ENCODE data around the gene NONO.
A peak's percentile ranks its signal among the peaks of the same experiment; 100 is the strongest.
"Not testable (repeated sequence)": the region's sequence is repeated elsewhere in the genome, so short reads cannot be mapped to it uniquely, and the experiment has no call there.

Gene NONO, protein sequence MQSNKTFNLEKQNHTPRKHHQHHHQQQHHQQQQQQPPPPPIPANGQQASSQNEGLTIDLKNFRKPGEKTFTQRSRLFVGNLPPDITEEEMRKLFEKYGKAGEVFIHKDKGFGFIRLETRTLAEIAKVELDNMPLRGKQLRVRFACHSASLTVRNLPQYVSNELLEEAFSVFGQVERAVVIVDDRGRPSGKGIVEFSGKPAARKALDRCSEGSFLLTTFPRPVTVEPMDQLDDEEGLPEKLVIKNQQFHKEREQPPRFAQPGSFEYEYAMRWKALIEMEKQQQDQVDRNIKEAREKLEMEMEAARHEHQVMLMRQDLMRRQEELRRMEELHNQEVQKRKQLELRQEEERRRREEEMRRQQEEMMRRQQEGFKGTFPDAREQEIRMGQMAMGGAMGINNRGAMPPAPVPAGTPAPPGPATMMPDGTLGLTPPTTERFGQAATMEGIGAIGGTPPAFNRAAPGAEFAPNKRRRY

DNA sequence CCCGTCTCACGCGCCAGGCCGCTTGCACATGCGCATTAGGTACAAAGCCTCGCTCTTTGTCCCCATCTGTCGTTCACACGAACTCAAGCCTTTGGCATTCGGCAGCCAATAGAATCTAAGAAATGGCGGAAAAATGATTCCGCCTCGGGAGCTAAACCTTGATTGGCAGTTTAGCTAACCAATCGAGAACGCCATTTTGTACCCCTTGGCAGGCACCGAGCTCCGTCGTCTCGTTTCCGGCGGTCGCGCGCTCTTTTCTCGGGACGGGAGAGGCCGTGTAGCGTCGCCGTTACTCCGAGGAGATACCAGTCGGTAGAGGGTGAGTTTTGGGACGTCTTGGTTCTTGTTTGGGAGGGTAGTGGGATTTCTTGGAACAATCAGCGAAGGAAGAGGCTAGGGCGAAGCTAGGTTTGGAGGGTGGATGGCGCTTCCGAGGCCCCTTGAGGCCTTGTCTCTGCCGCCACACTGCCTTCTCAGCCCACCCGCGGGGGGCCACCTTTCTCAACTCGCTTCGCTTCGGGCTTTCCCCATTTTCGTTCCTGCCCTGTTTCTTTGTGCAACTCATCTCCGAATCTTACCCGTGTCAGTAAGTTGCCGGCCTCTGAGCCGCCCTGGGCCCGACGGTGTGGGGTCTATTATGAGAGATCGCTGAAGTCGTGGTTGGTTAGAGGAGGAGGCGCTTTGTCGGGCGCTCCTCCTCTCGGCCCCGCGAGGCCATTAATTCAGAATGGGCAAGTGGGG is at the start of gene NONO:
NONO (plus strand) TSS at position 233 of the 741 bp plus-strand sequence. CDS start 7,003 bp downstream, outside the sequence.
- DNase-seq = peak; percentile 15 to 92 (median 74)

DNA sequence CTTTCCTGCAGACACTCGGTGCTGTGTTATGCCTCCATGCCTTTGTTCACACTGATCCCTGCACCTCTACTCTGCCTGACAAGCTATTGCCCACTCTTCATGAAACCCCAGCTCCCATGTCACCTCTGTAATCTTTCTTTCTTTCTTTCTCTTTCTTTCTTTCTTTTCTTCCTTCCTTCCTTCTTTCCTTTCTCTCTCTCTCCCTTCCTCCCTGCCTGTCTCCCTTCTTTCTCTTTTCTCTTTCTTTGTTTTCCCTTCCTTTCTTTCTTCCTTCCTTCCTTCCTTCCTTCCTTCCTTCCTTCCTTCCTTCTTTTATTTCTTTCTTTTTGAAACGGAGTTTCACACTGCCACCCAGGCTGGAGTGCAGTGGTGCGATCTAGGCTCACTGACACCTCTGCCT is 48.0 kb upstream of the NONO start:
- no peak for DNase-seq

DNA sequence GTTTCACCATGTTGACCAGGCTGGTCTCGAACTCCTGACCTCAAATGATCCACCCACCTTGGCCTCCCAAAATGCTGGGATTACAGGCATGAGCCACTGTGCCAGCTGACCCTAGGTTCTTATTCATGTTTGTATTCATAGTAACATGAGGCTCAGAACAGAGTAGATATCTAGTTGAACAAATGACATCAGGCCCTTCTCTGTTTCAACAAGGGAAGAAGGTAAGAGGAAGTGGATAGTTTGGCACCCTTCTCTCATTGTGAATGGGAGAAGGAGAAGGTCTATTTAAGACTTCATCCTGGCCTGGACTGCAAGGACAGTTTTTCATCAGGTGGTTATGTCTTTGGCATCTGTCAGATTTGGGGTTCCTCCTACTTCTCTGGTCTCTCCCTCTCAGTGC is 46.6 kb upstream of the NONO start:
- no peak for DNase-seq

DNA sequence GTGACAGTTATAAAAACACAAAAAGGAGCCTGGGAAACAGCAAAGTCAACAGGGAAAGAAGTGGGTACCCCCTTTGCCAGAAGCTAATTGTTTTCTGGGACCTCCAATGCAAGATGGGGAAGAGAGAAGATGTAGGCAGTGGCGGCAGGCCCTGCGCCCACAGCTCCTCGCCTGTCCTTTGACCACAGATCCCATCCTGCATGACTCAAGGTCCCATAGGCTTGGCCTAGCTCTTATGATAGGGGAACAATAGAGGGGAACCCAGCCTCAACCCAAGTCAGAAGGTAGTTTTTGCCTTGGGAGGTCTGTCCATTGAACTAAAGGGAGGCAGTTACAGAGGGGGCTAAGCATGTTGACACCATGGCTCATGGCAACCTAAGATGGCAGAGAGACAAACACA is 43.7 kb upstream of the NONO start:
- DNase-seq = no peak

DNA sequence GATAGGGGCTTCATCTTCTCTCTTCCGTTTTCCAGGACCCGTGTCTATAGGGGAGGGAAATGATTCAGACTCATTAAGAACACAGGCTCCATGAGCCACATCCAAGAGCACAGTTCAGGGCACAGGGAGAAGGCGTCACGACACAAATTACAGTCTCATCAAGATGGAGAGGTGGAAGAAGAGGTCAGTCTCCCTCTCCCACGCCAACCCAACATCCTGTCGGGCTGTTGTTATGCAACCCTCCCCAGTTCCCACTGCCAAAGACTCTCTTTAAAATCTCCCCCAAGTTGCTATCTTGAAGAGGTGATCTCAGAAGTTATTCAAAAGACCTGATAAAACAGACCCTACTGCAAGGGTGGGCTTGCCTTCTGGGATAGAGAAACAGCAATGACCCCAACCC is 42.1 kb upstream of the NONO start:
- no peak for DNase-seq

DNA sequence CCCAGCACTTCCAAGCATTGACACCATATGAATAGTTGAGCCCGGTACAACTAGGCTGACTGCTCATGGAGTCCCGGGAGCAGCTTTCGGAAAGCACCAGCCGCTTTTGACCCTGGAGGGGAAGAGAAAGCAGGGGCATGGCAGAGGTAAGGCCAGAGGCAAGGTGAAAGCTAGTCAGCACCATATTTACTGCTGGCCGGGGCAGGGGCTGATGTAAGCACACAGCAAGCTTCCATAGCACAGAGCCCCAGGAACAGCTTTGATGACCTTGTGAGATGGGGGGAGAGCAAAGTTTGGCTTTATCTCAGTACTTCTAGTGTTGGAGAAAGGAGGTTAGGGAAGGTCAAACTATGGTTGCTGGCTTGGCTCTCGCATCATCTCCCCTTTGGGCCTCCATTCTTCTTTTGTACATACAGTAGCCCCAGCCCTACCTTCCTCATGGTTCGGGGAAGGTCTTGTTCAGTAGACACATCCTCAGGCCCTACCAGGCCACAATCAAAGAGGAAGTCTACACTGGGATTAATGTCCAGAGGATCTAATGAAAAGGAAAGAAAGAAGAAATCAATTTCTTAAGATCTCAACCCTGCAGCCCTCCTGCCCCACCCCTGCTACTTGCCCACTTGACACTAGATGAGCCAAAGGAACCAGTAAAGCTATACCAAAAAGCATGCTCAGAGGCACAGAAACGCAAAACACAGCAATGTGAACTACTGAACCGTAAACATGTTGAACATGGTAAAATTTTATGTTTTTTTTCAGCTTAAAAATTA is 38.9 kb upstream of the NONO start:
- no peak for DNase-seq

DNA sequence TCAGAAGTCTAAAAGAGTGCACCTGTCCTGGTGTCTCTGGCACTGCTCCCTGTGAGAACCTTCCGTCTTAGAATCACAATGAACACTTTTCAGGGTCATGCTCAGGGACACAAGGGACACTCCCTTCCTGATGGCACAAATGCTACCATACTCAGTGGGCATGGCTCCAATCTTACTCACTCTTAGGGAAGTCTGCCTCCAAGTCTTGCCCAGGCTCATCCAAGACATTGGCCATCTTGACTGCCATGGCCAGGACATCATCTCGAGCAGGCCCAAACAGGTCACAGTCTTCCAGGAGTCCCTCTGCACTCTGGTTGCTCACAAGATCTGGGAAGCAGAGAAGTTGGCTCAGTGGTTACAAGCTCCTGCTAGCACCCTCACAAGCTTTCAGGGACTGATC is 38.3 kb upstream of the NONO start:
- no peak for DNase-seq

DNA sequence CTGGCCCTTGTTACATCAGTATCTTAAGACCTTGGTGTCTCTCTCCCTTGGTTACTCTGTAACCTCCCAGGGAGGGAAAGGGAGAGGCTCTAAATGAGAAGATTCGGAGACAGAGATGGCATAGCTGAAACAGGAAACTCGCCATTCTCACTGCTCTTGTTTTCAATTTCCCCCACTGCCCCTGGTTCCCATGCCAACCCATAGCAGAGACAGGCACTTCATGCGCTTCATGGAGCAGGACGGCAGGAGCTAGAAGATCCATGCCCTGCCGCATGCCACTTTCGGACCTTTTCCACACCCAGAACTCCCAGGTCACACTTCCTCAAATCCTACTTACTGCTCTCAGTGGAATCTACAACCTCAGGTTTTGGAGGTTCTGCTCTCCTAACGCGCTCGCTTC is 32.6 kb upstream of the NONO start:
- no peak for DNase-seq

DNA sequence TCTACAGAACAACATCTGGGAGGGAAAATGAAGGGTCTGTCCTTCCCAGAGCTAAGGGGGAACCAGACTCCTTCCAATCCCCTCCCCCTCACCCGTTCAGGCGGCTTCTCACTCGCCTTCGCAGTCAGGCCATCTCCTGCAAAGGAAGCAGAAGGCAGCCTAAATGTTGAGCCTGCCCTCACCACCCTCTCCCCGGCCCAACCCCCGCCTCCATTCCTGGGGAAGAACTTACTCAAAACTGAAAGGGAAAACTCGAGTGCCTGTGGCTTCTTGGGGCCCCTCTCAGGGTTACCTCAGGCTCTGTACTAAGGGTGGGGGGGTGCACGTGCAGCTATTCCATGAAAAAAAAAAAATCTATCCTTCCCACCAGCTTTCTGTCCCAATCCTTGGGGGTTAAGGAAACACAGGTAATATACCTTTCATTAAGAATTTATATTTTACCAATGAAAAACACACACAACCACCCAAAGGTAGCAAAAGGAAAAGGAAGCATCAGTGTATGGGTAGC is 31.9 kb upstream of the NONO start:
- DNase-seq = no peak

DNA sequence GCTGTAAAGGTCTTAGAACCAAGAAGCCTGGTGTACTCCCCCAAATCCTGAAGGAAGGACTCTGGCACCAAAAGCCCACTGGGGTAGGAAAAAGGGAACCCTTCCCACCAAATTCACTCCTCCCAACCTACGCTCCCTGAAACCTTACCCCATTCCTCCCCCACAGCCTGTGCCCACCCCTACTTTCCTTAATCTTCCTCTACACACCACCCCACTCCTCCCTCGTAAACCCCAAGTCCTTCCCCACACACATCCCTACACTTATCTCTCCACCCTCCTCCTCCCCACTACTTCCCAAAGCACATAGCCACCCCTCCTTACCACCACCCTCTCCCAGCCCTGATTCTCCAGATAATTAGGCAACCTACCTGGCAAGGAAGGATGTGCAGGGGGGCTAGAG is 31.2 kb upstream of the NONO start:
- no peak for DNase-seq

DNA sequence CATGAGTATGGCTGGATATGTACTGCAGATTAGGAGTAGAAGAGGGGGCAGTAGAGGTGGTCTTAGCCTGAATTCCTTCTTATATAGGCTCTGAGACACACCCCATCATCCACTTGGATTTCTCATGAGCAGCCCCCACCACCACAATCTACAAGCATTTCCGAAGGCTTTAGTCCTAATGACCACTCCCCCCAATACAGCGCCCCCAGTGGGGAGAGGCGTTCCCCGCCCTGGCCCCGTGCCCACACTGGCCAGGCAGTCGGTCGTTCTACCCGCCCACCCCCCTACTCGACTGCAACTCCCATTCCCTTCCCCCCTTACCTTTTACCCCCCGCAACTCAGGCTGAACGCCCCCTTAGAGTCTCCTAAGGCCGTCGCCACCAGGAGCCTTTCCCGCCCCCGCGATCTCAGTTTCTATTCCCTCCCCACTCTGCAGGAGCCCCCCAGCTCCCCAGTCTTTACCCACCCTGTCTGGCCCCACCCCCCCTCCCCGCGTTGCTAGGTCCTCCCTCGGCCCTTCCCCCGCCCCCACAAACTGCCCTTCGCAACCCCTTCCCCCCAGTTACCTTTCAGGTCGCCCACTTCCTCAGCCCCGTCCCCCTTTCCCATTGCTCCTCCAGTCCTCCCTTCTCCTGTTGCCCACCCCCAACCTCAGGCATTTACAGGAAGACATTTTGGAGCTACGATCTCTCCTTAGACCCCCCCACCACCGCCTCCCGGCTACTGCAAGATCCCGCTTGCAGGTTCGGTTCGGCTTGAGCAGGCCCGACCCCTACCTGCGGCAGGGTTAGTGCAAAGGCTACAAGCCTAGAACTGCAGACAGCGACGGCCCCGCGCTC is 30.0 kb upstream of the NONO start:
- peak in 26 of 56 donors; percentile 1 to 49 (median 6) for DNase-seq

DNA sequence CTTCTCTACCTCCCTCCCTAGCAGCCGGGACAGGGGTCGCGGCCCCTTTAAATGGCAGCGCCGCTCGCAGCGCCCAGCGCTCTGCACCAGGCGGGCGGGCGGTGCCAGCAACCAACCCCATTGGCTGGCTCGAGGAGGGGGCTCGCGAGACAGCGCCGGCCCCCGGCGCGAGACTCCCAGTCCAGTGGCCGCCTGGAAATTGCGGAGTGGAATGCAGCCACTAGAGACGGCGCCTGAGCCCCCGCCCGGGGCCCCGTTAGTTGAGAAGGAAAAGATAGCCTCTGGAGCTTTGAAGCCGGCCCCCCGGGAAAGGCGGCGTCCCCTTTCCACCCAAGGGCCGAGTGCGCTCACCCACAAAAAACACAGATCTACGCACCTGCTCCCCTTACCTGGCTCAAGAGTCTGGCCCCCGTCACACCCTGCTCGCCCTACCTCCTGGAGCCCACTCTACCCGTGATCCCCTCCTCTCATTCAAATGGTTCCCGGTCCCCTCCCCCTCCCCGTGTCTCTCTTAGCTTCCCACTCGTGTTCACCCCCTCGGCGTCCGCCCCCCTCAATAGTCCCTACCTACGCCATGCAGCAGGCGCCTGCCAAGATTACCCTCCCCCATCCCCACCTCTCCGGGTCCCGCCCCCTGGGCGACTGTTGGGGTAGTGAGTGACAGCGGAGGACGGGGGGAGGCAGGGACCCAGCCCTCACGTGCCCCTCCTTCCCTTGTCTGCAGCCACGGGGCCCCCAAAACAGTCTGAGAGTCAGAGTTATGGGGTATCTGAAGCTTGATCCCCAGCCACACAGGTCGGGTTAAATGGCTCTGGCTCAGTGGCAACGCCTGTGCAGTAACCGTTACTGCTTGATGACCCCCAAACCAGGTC is 29.1 kb upstream of the NONO start, which contains the start of gene ZMYM3:
ZMYM3 (minus strand) TSS at position 49 of the 872 bp plus-strand sequence. CDS start 885 bp downstream, outside the sequence.
- peak in 55 of 56 donors; percentile 5 to 88 (median 70) for DNase-seq

DNA sequence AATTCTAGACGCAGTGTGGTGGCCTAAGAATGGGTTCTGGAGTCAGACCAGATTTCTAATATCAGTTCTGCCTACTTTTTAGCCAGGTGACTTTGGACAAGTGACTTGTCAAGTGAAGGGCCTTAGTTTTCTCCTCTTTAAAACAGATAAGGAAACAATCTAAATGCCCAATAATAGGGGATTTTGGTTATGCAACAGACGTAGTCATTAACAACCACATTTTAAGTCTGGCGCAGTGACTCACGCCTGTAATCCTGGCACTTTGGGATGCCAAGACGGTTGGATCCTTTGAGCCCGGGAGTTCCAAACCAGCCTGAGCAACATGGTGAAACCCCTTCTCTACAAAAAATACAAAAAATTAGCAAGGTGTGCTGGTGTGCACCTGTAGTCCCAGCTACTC is 27.4 kb upstream of the NONO start:
- no peak for DNase-seq

DNA sequence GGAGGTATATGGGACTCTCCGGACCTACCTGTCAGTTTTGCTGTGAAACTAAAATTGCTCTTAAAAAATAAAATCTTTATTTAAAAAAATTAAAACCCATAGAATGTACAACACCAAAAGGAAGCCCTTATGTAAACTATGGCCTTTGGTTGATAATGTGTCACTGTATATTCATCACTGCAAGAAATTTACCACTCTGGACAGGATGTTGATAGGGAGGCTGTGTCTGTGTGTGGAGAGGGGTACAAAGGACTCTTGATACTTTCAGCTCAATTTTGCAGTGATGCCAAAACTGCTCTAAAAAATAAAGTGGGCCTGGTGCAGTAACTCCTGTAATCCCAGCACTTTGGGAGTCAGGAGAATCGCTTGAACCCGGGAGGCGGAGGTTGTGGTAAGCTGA is 26.6 kb upstream of the NONO start:
- DNase-seq = no peak

DNA sequence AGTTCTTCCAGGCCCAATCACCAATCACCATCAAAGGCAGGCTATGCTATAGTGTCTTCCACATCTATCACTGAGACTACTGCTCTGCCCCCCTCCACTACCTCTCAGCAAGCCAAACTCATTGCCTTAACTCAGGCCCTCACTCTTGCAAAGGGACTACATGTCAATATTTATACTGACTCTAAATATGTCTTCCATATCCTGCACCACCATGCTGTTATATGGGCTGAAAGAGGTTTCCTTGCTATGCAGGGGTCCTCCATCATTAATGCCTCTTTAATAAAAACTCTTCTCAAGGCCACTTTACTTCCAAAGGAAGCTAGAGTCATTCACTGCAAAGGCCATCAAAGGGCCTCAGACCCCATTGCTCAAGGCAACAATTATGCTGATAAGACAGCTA is 14.8 kb upstream of the NONO start:
- not testable (repeated sequence) for DNase-seq

DNA sequence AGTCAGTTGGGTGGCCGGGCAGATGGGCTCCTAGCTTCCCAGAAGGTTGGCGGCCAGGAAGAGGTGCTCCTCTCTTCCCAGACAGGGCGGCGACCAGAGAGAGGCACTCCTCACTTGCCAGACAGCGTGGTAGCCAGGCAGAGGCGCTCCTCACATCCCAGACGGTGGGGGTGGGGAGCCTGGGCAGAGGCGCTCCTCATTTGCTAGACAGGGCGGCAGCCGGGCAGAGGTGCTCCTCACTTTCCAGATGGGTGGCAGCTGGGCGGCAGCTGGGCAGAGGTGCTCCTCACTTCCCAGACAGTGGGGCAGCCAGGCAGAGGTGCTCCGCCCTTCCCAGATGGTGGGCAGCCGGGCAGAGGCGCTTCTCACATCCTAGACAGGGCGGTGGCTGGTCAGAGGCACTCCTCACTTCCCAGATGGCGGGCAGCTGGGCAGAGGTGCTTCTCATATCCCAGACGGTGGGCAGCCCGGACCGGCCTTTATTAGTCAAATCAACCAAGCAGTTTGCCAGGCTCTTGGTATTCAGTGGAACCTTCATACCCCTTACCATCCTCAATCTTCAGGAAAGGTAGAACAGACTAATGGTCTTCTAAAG is 13.5 kb upstream of the NONO start:
- DNase-seq = no peak

DNA sequence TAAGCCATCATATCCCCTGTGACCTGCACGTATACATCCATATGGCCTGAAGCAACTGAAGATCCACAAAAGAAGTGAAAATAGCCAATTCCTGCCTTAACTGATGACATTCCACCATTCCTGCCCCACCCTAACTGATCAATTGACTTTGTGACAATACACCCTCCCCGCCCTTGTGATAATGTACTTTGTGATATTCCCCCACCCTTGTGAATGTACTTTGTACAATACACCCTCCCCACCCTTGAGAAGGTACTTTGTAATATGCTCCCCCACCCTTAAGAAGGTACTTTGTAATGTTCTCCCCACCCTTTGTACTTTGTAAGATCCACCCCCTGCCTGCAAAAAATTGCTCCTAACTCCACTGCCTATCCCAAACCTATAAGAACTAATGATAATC is 11.1 kb upstream of the NONO start:
- DNase-seq = not testable (repeated sequence)

DNA sequence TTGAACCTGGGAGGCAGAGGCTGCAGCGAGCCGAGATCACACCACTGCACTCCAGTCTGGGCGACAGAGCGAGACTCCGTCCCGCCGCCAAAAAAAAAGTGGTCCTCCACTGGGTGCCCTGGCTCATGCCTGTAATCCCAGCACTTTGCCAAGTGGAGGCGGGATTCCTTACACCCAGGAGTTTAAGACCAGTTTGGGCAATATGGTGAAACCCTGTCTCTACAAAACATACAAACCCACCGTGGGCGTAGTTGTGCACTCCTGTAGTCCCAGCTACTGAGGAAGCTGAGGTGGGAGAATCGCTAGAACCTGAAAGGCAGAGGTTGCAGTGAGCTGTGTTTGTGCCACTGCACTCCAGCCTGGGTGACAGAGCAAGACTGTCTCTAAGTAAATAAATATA is 2.1 kb upstream of the NONO start:
- DNase-seq = not testable (repeated sequence)
